ENCODE measurements around the gene IL18BP. TPM values are rescaled to one million over a fixed set of nuclear protein-coding genes. Genes with fewer than 3 reads are reported as not detected.

The IL18BP gene
- total RNA-seq, 1 donor = 2.2 TPM

- peak; percentile 37 for TF ChIP-seq CTCF (IDR thresholded peaks at IDR 0.05; ENCODE audit: insufficient read depth, low read length)
- no peak overlapping the region for H3K4me3 ChIP-seq (ENCODE audit: low read depth, low read length)
- DNase-seq (ENCODE audit: low read depth) = no peak
These were observed 16.9 kb downstream of the IL18BP start for GRCh38 chr11:72015511-72016061.

- no peak for DNase-seq (ENCODE audit: low read depth)
- TF ChIP-seq CTCF (IDR thresholded peaks at IDR 0.05; ENCODE audit: insufficient read depth, low read length) = no peak
These were observed 19.5 kb downstream of the IL18BP start for GRCh38 chr11:72018171-72018570.

GRCh38 chr11:72023335-72023734 lies 24.6 kb downstream of the IL18BP start:
- no peak for TF ChIP-seq CTCF (IDR thresholded peaks at IDR 0.05; ENCODE audit: insufficient read depth, low read length)
- DNase-seq (ENCODE audit: low read depth) = no peak
- no peak overlapping the region for H3K4me3 ChIP-seq (ENCODE audit: low read depth, low read length)

More at GRCh38 chr11:72018171-72018570, 19.5 kb downstream of the IL18BP start:
- no peak overlapping the region for H3K4me3 ChIP-seq (ENCODE audit: low read depth, low read length)

GRCh38 chr11:72024069-72024754 lies 25.5 kb downstream of the IL18BP start:
- no peak overlapping the region for H3K4me3 ChIP-seq (ENCODE audit: low read depth, low read length)
- no peak for DNase-seq (ENCODE audit: low read depth)
- no peak for TF ChIP-seq CTCF (IDR thresholded peaks at IDR 0.05; ENCODE audit: insufficient read depth, low read length)

- no peak for DNase-seq (ENCODE audit: low read depth)
- no peak overlapping the region for H3K4me3 ChIP-seq (ENCODE audit: low read depth, low read length)
- TF ChIP-seq CTCF (IDR thresholded peaks at IDR 0.05; ENCODE audit: insufficient read depth, low read length) = no peak
These were observed 27.4 kb downstream of the IL18BP start for GRCh38 chr11:72026090-72026489.

GRCh38 chr11:72030472-72031045 lies 31.9 kb downstream of the IL18BP start:
- no peak for TF ChIP-seq CTCF (IDR thresholded peaks at IDR 0.05; ENCODE audit: insufficient read depth, low read length)
- DNase-seq (ENCODE audit: low read depth) = no peak
- H3K4me3 ChIP-seq (ENCODE audit: low read depth, low read length) = no peak overlapping the region
